ENCODE results near the gene ZDHHC11B.

ZDHHC11B gene

GRCh38 chr5:671459-672328 lies 112.8 kb downstream of the ZDHHC11B start:
- DNase-seq, result no peak

- no peak for DNase-seq
Observed at GRCh38 chr5:670396-671270, 113.9 kb downstream of the ZDHHC11B start.

- no peak for DNase-seq
Observed at GRCh38 chr5:669842-670395, 114.6 kb downstream of the ZDHHC11B start.

- no peak for DNase-seq
Observed at GRCh38 chr5:669111-669841, 115.3 kb downstream of the ZDHHC11B start.

- DNase-seq, result no peak
Observed at GRCh38 chr5:668283-668995, 116.1 kb downstream of the ZDHHC11B start.

- peak; percentile 29 for DNase-seq
Observed at GRCh38 chr5:666816-667498, 117.6 kb downstream of the ZDHHC11B start.

- no peak for DNase-seq
Observed at GRCh38 chr5:665956-666711, 118.4 kb downstream of the ZDHHC11B start.

- no peak for DNase-seq
Observed at GRCh38 chr5:665541-665955, 119.0 kb downstream of the ZDHHC11B start.

GRCh38 chr5:664994-665360 lies 119.6 kb downstream of the ZDHHC11B start:
- DNase-seq, result no peak

- DNase-seq, result no peak
Observed at GRCh38 chr5:664343-664993, 120.1 kb downstream of the ZDHHC11B start.

- no peak for DNase-seq
Observed at GRCh38 chr5:663436-664342, 120.8 kb downstream of the ZDHHC11B start.

- no peak for DNase-seq
Observed at GRCh38 chr5:662751-663435, 121.6 kb downstream of the ZDHHC11B start.

GRCh38 chr5:661891-662750 lies 122.4 kb downstream of the ZDHHC11B start:
- no peak for DNase-seq

GRCh38 chr5:660491-661030 lies 124.0 kb downstream of the ZDHHC11B start:
- DNase-seq, result no peak
